ENCODE measurements around the gene PRKG1. TPM values are rescaled to one million over a fixed set of nuclear protein-coding genes. Genes with fewer than 3 reads are reported as not detected.

The PRKG1 gene
- total and polyA plus RNA-seq, 4 donors, result 0.46 to 5.1 (median 1.5) TPM

DNA sequence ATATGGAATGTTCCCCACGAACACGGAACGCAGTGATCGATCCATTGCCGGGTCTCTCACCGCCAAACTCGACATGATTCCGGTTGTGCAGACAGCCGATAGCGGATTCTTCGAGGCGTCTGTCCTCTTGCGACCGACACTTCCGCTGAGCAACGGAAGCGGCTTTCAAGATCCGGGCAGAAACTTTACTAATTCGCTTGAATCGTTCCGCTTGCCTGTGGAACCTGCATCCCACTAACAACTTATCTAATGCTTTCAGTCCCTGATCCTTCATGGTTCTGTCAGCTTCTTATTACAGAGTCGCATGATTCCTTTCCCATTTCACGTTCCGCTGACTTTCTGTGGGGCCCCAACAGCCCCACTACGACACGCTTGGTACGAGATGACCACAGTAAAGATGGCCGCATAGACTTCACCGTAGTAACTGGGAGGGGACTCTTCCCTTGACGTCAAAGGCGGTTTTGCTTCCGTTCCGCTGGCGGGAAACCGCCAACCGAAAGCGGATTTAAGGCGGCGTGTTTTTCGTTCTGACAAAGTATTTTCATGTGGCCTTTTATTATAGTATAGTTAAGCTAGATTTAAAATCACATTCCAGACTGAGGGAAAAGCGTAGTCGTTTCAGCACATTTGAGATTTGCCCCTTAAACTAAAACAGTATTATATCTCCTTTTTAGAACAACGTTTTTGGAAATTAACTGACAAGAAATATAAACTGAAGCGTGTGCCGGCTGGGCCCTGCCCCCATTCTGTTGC lies 625.4 kb downstream of the PRKG1 start, which contains the start of gene CSTF2T (continued):
- TF ChIP-seq JUND (IDR thresholded peaks at IDR 0.05), result no peak
- TF ChIP-seq HNF4A (conservative IDR thresholded peaks at IDR 0.05), result peak in 1 of 2 donors; percentile 6
- peak; percentile 70 for TF ChIP-seq SP1 (IDR thresholded peaks at IDR 0.05)
- TF ChIP-seq FOXA2 (IDR thresholded peaks at IDR 0.05), result peak; percentile 15
- peak; percentile 26 to 59 for TF ChIP-seq RXRA (IDR thresholded peaks at IDR 0.05)
- peak in 1 of 2 donors; percentile 56 for TF ChIP-seq EGR1 (IDR thresholded peaks at IDR 0.05; ENCODE audit: low read depth in 2 of 2)
- TF ChIP-seq TAF1 (conservative IDR thresholded peaks at IDR 0.05), result peak; percentile 37
- no peak for TF ChIP-seq FOXA1 (IDR thresholded peaks at IDR 0.05)

DNA sequence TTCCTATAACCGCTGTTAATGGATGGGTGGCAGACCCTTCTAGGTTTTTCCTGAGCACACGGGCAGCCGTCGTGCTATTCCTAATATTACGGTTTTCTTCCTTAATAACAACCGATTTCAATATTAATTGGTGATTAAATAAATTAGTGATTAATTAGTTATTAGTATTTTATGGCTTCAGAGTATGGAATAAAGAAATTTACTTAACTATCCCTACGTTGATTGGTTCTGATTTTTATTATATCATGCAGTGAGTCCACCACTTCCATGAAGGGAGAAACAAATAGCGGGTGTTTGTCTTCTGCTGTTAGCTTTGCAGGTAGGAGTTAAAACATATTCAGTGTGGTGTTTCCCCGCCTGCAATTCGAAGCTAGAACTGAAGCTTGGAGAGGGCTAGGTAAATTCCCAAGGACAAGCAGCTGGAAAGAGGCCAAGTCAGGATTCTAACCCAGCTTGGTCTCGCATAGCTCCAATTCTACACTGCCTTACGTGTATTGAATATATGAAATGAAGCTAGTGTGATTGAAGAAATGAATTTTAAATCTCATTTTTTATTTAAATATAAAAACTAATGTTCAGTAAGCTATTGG lies 626.0 kb downstream of the PRKG1 start:
- Histone ChIP-seq H3K27ac (ENCODE audit: low read depth in 1 of 2, low read length in 2 of 2) (peak overlapping the region; percentile 99), H3K27me3 (ENCODE audit: control insufficient read depth in 4 of 4, insufficient read depth in 4 of 4, low read length in 3 of 4) (no peaks in the 10 kb centered on the region), H3K4me3 (ENCODE audit: low read depth in 1 of 3, low read length in 3 of 3) (peak overlapping the region; percentile 71 to 99 (median 95)), H3K9me3 (ENCODE audit: control insufficient read depth in 4 of 4, low read length in 3 of 4) (no peaks in the 10 kb centered on the region), H3K36me3 (ENCODE audit: control insufficient read depth in 4 of 4, insufficient read depth in 3 of 4, low read depth in 1 of 4, low read length in 3 of 4) (no peaks in the 10 kb centered on the region), H3K9ac (ENCODE audit: low read depth in 1 of 2, low read length in 2 of 2) (peak overlapping the region; percentile 95 to 99), H3K4me1 (ENCODE audit: control insufficient read depth in 4 of 4, insufficient read depth in 4 of 4, low read length in 3 of 4) (peaks cover 10 to 19% (median 15%) of the 10 kb centered on the region in 4 donors)
- DNase-seq (ENCODE audit: low spot score), result no peak
- 9% methylated on average over 12 of the region's 12 CpGs for WGBS
- TF ChIP-seq, protein P1, sequence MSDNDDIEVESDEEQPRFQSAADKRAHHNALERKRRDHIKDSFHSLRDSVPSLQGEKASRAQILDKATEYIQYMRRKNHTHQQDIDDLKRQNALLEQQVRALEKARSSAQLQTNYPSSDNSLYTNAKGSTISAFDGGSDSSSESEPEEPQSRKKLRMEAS (IDR thresholded peaks at IDR 0.05), result no peak
- TF ChIP-seq YY1 (IDR thresholded peaks at IDR 0.05) (no peak), JUND (IDR thresholded peaks at IDR 0.05) (no peak), RAD21 (IDR thresholded peaks at IDR 0.05) (no peak), FOXA1 (IDR thresholded peaks at IDR 0.05) (no peak), NR2F2 (IDR thresholded peaks at IDR 0.05) (no peak), HNF4G (IDR thresholded peaks at IDR 0.05) (no peak), TAF1 (conservative IDR thresholded peaks at IDR 0.05) (no peak), FOXA2 (IDR thresholded peaks at IDR 0.05) (no peak), RXRA (IDR thresholded peaks at IDR 0.05) (no peak)
- TF ChIP-seq, protein P2, sequence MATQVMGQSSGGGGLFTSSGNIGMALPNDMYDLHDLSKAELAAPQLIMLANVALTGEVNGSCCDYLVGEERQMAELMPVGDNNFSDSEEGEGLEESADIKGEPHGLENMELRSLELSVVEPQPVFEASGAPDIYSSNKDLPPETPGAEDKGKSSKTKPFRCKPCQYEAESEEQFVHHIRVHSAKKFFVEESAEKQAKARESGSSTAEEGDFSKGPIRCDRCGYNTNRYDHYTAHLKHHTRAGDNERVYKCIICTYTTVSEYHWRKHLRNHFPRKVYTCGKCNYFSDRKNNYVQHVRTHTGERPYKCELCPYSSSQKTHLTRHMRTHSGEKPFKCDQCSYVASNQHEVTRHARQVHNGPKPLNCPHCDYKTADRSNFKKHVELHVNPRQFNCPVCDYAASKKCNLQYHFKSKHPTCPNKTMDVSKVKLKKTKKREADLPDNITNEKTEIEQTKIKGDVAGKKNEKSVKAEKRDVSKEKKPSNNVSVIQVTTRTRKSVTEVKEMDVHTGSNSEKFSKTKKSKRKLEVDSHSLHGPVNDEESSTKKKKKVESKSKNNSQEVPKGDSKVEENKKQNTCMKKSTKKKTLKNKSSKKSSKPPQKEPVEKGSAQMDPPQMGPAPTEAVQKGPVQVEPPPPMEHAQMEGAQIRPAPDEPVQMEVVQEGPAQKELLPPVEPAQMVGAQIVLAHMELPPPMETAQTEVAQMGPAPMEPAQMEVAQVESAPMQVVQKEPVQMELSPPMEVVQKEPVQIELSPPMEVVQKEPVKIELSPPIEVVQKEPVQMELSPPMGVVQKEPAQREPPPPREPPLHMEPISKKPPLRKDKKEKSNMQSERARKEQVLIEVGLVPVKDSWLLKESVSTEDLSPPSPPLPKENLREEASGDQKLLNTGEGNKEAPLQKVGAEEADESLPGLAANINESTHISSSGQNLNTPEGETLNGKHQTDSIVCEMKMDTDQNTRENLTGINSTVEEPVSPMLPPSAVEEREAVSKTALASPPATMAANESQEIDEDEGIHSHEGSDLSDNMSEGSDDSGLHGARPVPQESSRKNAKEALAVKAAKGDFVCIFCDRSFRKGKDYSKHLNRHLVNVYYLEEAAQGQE (IDR thresholded peaks at IDR 0.05), result no peak

DNA sequence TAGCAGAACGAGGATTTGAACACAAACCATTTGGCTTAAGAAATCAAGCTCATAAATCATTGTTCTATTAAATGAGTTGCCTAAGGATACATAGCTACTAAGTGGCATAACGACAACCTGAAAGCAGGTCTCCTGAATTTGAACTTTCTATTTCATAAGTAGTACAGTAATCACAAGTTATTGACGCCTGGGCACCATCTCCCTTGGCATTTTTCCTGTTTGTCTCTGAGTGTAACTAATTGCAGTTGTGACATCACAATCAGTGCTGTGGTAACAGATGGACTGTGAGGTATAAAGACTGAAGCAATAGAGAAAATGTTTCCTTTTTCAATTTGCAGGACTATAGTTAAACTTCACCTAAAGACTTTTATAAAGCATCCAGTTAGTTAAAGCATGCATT lies 631.5 kb downstream of the PRKG1 start:
- H3K27me3 ChIP-seq (ENCODE audit: control insufficient read depth in 4 of 4, insufficient read depth in 4 of 4, low read length in 3 of 4), result no peaks in the 10 kb centered on the region
- H3K27ac ChIP-seq (ENCODE audit: low read depth in 1 of 2, low read length in 2 of 2), result no peak overlapping the region
- no peak for DNase-seq (ENCODE audit: low spot score)
- H3K4me1 ChIP-seq (ENCODE audit: control insufficient read depth in 4 of 4, insufficient read depth in 4 of 4, low read length in 3 of 4), result no peaks in the 10 kb centered on the region
- WGBS, result 68% methylated on average over 3 of the region's 3 CpGs
- H3K4me3 ChIP-seq (ENCODE audit: low read depth in 1 of 3, low read length in 3 of 3), result no peak overlapping the region
- no peak for TF ChIP-seq YY1 (IDR thresholded peaks at IDR 0.05)
- no peaks in the 10 kb centered on the region for H3K9me3 ChIP-seq (ENCODE audit: control insufficient read depth in 4 of 4, low read length in 3 of 4)
- H3K9ac ChIP-seq (ENCODE audit: low read depth in 1 of 2, low read length in 2 of 2), result no peak overlapping the region
- no peaks in the 10 kb centered on the region for H3K36me3 ChIP-seq (ENCODE audit: control insufficient read depth in 4 of 4, insufficient read depth in 3 of 4, low read depth in 1 of 4, low read length in 3 of 4)
